Activated T-cell treated with anti-CD3 and anti-CD28 coated beads, Interleukin-2, amount 50 U/mL, for 1 hour (primary cell): ENCODE data around the gene WASF2.
"Not testable (repeated sequence)": the region's sequence is repeated elsewhere in the genome, so short reads cannot be mapped to it uniquely, and the experiment has no call there.

ENCODE experiments used
- DNase-seq: peaks from one replicate; pipeline ENCODE4 v3.0.0-alpha.2; 2020

The WASF2 gene

GRCh38 chr1:27447399-27447798 lies 42.6 kb downstream of the WASF2 start:
- DNase-seq = no peak

DNA sequence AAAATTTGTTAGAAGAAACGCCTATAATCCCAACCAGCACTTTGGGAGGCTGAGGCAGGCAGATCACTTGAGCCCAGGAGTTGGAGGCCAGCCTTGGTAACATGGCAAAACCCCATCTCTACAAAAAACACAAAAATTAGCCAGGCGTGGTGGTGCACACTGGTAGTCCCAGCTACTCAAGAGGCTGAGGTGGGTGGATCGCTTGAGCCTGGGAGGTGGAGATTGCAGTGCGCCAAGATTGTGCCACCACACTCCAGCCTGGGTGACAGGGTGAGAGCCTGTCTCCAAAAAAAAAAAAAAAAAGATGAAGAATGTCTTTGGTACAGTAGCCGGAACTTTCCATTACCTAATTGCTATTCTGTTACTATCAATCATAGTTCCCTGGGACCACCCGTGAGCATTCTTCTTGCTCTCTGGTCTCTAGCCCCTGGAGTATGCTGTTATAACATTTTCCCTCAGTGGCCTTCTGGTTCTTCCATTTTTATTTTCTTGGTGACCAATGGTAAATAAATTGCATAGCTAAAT lies 43.4 kb downstream of the WASF2 start:
- no peak for DNase-seq

GRCh38 chr1:27445177-27445936 lies 44.6 kb downstream of the WASF2 start:
- DNase-seq = no peak

DNA sequence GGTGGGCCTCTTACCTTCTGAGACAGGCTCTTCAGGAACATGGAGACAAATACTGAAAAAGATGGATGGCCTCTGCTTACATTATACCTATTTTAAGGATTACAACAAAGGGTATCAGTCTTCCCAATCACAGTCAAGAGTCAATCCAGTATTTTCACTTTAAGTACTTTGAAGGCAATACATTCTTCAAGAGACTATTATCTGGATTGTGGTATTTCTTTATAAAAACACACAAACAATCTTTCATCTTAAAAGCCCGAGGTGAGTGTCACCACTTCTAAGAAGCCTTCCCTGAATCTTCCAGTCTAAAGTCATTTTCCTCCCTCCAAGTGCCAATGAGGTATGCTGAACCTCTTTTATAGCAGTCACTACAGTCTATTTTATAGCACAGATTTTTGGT lies 45.3 kb downstream of the WASF2 start:
- no peak for DNase-seq

DNA sequence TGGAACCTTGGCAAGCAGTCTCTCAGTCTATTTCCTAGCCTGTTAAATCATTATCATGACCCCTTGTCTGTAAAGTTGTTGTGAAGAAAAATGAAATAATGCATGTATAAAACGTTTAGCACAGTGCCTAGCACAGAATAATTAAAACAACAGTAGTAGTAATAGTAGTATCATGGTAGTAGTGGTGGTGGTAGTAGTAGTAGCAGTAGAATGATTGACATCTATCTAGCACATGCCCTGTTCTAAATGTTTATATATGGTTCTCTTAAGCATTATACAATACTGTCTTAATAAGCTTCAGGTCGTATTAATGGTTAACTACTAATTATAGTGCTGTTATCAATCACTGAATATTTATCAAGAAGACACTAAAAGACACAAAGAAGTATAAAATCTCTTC lies 50.8 kb downstream of the WASF2 start:
- no peak for DNase-seq

DNA sequence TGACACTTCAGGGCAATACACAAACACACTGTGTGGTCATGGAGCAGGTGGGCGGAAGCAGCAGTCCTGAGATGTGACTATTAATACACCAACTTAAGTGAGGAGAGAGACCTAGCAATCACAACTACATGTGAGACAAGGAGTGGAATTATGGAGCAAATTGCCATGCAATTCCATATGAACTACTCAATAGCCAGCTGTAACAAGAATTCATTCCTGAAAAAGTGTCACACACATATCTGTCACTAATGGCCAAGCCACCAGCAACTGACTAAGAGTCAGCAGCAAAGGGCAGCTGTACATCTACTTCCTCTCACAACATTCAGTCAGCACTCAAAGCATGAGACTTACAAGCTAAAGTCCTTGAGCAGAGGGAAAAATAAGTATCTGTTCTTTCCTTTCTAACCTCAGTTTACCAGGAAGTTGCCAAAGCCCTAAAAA lies 51.3 kb downstream of the WASF2 start:
- DNase-seq = no peak

DNA sequence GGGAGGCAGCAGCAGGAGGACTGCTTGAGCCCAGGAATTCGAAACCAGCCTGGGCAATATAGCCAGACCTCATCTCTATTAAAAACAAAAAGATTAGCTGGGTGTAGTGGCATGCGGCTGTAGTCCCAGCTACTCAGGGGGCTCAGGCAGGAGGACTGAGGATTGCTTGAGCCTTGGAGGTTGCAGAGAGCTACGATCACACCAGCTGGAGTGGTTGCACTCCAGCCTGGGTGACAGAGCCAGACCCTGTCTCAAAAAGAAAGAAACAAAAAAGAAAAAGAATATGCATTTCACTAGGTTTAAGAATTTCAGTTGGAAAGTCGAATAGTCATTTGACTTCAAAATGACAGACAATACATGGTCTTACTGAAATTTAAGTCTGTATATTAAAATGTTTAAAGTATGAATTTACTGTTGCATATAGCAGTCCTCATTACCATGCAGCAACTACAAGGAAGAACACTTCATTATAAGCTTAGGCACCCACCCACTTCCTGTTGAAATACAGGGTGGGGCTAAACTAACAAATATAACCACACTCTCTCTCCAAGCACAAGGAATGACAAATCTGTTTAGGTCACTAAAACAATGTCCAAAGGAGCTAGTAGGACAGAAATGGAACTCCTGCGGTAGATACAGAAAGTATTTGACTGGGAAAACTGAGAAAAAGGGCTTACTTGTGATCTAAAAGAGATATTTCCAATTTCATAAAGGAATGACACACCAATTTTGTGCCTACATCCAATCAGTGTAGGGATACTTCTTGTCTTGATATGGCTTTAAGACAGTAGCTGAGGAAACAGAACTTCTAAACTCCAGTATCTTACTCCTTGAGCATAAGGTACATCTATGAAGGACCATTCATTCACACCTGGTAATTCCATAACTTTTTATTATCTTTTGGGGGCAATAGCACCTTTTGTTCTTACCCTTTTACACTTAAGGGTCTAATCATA lies 53.5 kb downstream of the WASF2 start:
- DNase-seq = no peak

- no peak for DNase-seq
These were observed 54.3 kb downstream of the WASF2 start for GRCh38 chr1:27435566-27436203.

DNA sequence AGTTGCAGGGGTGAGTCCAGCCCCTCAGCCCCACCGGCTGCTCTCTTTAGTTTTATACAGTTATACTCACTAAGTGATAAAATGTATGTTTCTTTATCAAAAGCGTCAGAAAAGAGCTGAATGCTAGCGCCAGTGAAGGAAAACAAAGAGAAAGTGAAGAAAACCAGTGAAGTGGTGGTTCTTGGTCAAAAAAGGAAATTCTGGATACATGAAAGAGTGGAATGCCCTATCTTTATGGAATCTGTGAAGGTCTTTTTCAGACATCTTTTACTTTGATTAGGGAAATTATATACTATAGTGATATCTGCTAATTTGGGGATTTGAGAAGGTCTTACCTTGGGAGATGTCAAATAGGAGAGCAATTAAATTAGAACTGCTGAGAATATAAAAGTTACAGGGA lies 56.3 kb downstream of the WASF2 start:
- no peak for DNase-seq

- not testable (repeated sequence) for DNase-seq
These were observed 57.2 kb downstream of the WASF2 start for GRCh38 chr1:27432725-27433124.

DNA sequence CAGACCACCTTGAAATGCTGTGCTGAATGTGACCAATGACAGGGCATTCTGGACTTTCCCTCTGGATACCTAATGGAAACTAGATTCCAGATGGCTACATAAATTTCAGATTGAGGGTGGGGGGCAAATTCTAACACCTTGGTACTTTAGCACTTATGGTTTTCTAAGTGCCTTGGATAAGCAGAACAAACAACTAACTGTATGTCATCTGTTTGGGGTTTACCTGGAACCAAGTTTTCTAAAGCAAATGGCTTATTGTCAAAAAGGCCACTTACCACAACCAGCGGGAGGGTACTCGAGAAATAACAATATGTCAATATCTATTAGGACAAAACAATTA lies 58.4 kb downstream of the WASF2 start:
- DNase-seq = no peak

GRCh38 chr1:27430903-27431600 lies 58.9 kb downstream of the WASF2 start:
- DNase-seq = no peak

- no peak for DNase-seq
These were observed 60.9 kb downstream of the WASF2 start for GRCh38 chr1:27429029-27429425.

DNA sequence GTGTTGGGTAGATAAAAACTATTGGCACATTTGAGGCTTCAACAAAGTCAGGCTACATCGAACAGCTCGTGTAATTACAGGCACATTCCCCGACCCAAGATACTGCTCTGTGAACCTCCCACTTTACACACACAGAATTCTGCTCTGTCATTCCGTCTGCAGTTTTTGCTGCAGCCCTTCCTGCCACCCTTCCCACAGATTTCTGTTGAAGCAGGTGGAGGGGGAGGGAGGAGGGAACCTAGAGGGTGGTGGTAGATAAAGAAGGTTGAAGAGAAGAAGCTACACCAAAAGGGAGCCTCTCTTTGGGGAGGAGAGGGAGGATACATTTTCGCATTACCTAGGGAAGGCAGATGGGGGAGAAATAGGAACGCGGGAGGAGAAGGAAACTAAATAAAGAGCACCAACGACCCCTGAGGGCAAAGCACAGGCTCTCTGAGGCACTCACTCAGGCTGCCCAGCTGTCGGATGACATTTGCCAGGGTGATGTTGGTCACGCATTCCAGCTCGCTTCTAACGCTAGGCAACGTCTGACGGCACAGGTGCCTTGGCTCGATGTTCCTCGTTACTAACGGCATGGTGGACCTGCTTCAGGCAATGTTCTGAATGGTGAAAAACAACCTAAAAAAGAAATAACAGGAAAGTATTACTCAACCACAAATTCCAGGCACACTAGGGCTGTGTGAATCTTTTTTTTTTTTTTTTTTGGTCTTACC lies 61.5 kb downstream of the WASF2 start:
- peak; percentile 29 for DNase-seq

GRCh38 chr1:27427816-27428315 lies 62.1 kb downstream of the WASF2 start:
- DNase-seq = no peak

DNA sequence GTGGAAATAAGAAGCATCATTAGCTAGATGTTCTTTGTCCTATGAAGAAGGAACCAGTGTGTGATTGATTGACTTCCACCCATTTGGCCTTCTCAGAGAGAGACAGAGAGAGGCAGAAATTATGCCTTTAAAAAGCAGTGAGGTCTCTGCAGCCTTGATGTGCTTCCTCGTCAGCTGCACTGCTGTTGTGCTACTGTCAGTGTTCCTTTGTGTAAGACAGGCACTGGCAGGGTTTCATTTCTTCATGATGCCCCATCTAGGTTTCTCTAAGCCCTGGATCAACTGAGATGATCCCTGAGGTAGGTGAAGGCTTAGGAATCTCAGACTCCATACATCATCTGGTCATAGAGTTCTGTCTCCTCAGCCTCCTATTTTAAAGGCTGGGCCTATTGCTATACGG lies 62.6 kb downstream of the WASF2 start:
- no peak for DNase-seq

GRCh38 chr1:27423709-27424108 lies 66.3 kb downstream of the WASF2 start:
- DNase-seq = no peak

DNA sequence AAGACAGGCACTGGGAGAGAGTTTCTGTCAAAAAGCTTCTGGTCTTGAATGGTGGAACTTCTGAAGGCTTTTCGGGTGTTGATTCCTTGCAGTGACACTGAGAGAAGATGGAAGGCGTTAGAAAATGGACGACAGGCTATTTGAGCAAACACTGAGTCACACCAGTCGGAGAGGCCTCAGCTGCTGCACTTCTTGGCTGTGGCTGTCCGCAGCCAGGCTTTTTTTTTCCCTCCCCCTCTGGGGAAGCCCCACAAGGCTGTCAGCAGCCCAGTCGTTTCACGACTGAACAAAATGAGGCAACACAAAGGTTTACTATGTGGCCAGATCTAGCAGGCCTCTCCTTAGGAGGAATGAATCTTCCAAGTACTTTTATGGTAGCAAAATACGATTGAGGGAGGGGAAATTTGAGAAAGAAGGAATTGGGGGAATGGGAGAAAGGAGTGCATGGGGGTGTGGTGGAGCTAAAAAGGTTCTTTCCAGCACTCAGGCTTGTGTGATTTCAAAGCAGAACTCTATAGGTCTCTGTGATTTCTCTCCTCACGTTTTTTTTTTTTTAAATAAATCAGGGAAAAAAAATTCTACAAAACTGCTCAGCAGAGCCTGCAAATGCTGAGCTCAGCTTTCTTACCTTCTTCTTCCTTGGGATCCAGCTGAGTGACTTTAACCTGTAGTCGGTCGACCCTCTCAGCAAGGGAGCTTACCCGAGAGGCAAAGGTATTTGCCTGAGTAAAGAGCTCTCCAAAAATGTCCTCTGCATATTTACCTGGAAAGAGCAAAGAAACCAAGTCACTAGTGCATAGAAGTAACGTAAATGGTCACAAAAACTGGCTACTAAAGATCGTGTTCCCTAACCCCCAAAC lies 71.4 kb downstream of the WASF2 start:
- no peak for DNase-seq

DNA sequence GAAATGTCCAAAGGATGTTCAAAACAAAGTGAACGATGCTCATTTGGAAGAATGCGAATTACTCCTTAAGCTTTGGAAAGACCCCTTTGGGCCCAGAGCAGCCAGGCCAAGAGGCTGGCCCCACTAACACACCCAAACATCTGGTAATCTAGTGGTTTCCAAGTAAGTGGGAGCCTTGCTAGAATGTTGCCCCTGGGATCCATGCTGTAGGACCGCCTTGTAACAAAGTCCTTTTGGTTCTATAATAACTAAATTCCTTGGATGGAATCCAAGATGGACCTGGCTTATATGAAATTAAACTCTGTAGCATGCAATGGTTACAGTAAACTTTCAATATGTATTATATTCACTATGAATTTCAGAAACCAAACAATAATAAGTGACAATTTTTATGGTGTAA lies 72.3 kb downstream of the WASF2 start:
- no peak for DNase-seq

- DNase-seq = no peak
These were observed 73.4 kb downstream of the WASF2 start for GRCh38 chr1:27416387-27417111.
